Osteoblast (primary cell): ENCODE results near the gene CHCHD1. TPM values are rescaled to one million over a fixed set of nuclear protein-coding genes. Genes with fewer than 3 reads are reported as not detected.

ENCODE experiments used
- DNase-seq: peaks from one replicate; pipeline ENCODE4 v3.0.0; 2011; ENCODE audit warnings: low spot score, mixed read lengths; ENCODE audit not compliant: insufficient read length; ENCODE audit errors: missing footprints
- H2AFZ ChIP-seq: 2 replicates; pipeline ENCODE4 v1.6.0; 2011; ENCODE audit warnings: mild to moderate bottlenecking, low read length
- H3K27ac ChIP-seq: 2 replicates; pipeline ENCODE4 v1.5.1; 2011; ENCODE audit warnings: mild to moderate bottlenecking, low read depth, low read length, moderate library complexity
- H3K27me3 ChIP-seq: 2 replicates; pipeline ENCODE4 v1.6.0; 2012; ENCODE audit warnings: mild to moderate bottlenecking, control low read depth, inconsistent platforms, low read length, moderate library complexity; ENCODE audit not compliant: insufficient read depth
- H3K36me3 ChIP-seq: 2 replicates; pipeline ENCODE4 v1.5.1; 2011; ENCODE audit warnings: mild to moderate bottlenecking, low read length, control low read depth, moderate library complexity; ENCODE audit not compliant: insufficient read depth
- H3K4me1 ChIP-seq: 2 replicates; pipeline ENCODE4 v1.5.1; 2011; ENCODE audit warnings: mild to moderate bottlenecking, low read length, control low read depth, moderate library complexity; ENCODE audit not compliant: insufficient read depth
- H3K4me2 ChIP-seq: 2 replicates; pipeline ENCODE4 v1.6.0; 2011; ENCODE audit warnings: mild to moderate bottlenecking, low read length; ENCODE audit not compliant: insufficient read depth
- H3K4me3 ChIP-seq: fragments of 200-600 bp; sonication (generic); 3 replicates; pipeline ENCODE4 v1.5.1; 2012; ENCODE audit warnings: mild to moderate bottlenecking, low read length, inconsistent platforms; ENCODE audit not compliant: insufficient read depth
- H3K79me2 ChIP-seq: 2 replicates; pipeline ENCODE4 v1.6.0; 2012; ENCODE audit warnings: mild to moderate bottlenecking, low read length, control low read depth, inconsistent platforms; ENCODE audit not compliant: insufficient read depth
- H3K9me3 ChIP-seq: 2 replicates; pipeline ENCODE4 v1.5.1; 2011; ENCODE audit warnings: low read depth, low read length, control low read depth
- H4K20me1 ChIP-seq: 2 replicates; pipeline ENCODE4 v1.6.0; 2012; ENCODE audit warnings: mild to moderate bottlenecking, low read length, control low read depth; ENCODE audit not compliant: insufficient read depth
- CTCF ChIP-seq: IDR thresholded peaks from 2 replicates; pipeline ENCODE4 v1.5.1; 2011; ENCODE audit warnings: mild to moderate bottlenecking, low read depth, low read length, moderate library complexity; ENCODE audit errors: extremely low read depth
- total RNA-seq: library from RNA; depleted of rRNA; stranded (reverse); fragments of >200 nt; gene quantifications from 2 replicates; pipeline ENCODE4 v1.2.3, GENCODE V29; 2012

Gene CHCHD1
- total RNA-seq, 1 donor: 12.7 TPM

GRCh38 chr10:73818402-73818801 is 36.6 kb downstream of the CHCHD1 start:
- DNase-seq: peak; percentile 22
- Histone ChIP-seq H2AFZ (no peak overlapping the region), H3K4me1 (peaks cover 30% of the 10 kb centered on the region), H3K9me3 (no peaks in the 10 kb centered on the region), H3K27me3 (no peaks in the 10 kb centered on the region), H3K36me3 (peaks cover 23% of the 10 kb centered on the region), H3K4me2 (no peak overlapping the region), H3K4me3 (no peak overlapping the region), H3K79me2 (no peaks in the 10 kb centered on the region), H4K20me1 (no peaks in the 10 kb centered on the region), H3K27ac (no peak overlapping the region)
- no peak for TF ChIP-seq CTCF

- peak; percentile 63 for DNase-seq
- Histone ChIP-seq H3K79me2 (no peaks in the 10 kb centered on the region), H3K4me1 (peaks cover 30% of the 10 kb centered on the region), H3K9me3 (no peaks in the 10 kb centered on the region), H3K36me3 (peaks cover 23% of the 10 kb centered on the region), H3K4me2 (no peak overlapping the region), H3K4me3 (no peak overlapping the region), H2AFZ (no peak overlapping the region), H3K27me3 (no peaks in the 10 kb centered on the region), H3K27ac (no peak overlapping the region), H4K20me1 (no peaks in the 10 kb centered on the region)
- TF ChIP-seq CTCF: no peak
Observed at GRCh38 chr10:73819081-73819480, 37.2 kb downstream of the CHCHD1 start.

GRCh38 chr10:73819513-73820093 is 37.8 kb downstream of the CHCHD1 start:
- no peak overlapping the region for H2AFZ ChIP-seq
- peak overlapping the region; percentile 56 for H3K27ac ChIP-seq
- no peak overlapping the region for H3K4me2 ChIP-seq
- H3K9me3 ChIP-seq: no peaks in the 10 kb centered on the region
- peaks cover 19% of the 10 kb centered on the region for H3K36me3 ChIP-seq
- H3K79me2 ChIP-seq: no peaks in the 10 kb centered on the region
- H3K4me3 ChIP-seq: no peak overlapping the region
- DNase-seq: peak; percentile 97
- H3K4me1 ChIP-seq: peaks cover 30% of the 10 kb centered on the region
- peak; percentile 21 for TF ChIP-seq CTCF
- no peaks in the 10 kb centered on the region for H4K20me1 ChIP-seq
- H3K27me3 ChIP-seq: no peaks in the 10 kb centered on the region

DNA sequence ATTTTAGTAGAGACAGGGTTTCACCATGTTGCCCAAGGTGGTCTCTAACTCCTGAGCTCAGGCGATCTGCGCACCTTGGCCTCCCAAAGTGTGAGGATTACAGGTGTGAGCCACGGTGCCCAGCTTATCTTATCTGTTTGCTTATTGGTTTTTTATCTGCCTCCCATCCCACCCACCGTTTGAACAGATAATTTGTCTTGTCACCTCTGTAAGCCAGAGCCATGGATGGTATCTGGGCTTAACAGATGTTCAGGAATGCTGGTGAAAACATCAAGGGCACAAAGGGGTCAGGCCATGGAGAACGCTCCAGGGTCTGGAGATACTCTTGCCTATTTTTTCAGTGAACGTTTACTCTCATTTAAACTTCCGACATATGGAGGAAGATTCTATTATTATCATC is 41.5 kb downstream of the CHCHD1 start:
- Histone ChIP-seq H3K79me2 (no peaks in the 10 kb centered on the region), H3K27ac (no peak overlapping the region), H3K9me3 (no peaks in the 10 kb centered on the region), H4K20me1 (no peaks in the 10 kb centered on the region), H2AFZ (no peak overlapping the region), H3K4me2 (no peak overlapping the region), H3K27me3 (no peaks in the 10 kb centered on the region), H3K4me1 (peaks cover 28% of the 10 kb centered on the region), H3K4me3 (no peak overlapping the region), H3K36me3 (peaks cover 20% of the 10 kb centered on the region)
- no peak for TF ChIP-seq CTCF
- DNase-seq: peak; percentile 51
